DND-41 (cell line): ENCODE measurements around the gene MYLK.

Experiments used
- EZH2 ChIP-seq: IDR thresholded peaks from 3 replicates; pipeline ENCODE4 v1.6.1; 2012; ENCODE audit warnings: borderline replicate concordance, low read depth, mild to moderate bottlenecking, moderate library complexity, low read length, inconsistent platforms; ENCODE audit not compliant: severe bottlenecking
- TF ChIP-seq, protein P1 (sequence below): IDR thresholded peaks from 2 replicates; pipeline ENCODE4 v1.5.1; 2012; ENCODE audit warnings: borderline replicate concordance, low read length, moderate library complexity, mild to moderate bottlenecking; ENCODE audit not compliant: poor library complexity, severe bottlenecking; ENCODE audit errors: extremely low read depth

- TF ChIP-seq, protein P1, sequence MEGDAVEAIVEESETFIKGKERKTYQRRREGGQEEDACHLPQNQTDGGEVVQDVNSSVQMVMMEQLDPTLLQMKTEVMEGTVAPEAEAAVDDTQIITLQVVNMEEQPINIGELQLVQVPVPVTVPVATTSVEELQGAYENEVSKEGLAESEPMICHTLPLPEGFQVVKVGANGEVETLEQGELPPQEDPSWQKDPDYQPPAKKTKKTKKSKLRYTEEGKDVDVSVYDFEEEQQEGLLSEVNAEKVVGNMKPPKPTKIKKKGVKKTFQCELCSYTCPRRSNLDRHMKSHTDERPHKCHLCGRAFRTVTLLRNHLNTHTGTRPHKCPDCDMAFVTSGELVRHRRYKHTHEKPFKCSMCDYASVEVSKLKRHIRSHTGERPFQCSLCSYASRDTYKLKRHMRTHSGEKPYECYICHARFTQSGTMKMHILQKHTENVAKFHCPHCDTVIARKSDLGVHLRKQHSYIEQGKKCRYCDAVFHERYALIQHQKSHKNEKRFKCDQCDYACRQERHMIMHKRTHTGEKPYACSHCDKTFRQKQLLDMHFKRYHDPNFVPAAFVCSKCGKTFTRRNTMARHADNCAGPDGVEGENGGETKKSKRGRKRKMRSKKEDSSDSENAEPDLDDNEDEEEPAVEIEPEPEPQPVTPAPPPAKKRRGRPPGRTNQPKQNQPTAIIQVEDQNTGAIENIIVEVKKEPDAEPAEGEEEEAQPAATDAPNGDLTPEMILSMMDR: no peak
- no peak for TF ChIP-seq EZH2
Observed at GRCh38 chr3:123926396-123926795, 42.3 kb upstream of the MYLK start.
